ENCODE results near the gene C6orf132.

The C6orf132 gene, protein sequence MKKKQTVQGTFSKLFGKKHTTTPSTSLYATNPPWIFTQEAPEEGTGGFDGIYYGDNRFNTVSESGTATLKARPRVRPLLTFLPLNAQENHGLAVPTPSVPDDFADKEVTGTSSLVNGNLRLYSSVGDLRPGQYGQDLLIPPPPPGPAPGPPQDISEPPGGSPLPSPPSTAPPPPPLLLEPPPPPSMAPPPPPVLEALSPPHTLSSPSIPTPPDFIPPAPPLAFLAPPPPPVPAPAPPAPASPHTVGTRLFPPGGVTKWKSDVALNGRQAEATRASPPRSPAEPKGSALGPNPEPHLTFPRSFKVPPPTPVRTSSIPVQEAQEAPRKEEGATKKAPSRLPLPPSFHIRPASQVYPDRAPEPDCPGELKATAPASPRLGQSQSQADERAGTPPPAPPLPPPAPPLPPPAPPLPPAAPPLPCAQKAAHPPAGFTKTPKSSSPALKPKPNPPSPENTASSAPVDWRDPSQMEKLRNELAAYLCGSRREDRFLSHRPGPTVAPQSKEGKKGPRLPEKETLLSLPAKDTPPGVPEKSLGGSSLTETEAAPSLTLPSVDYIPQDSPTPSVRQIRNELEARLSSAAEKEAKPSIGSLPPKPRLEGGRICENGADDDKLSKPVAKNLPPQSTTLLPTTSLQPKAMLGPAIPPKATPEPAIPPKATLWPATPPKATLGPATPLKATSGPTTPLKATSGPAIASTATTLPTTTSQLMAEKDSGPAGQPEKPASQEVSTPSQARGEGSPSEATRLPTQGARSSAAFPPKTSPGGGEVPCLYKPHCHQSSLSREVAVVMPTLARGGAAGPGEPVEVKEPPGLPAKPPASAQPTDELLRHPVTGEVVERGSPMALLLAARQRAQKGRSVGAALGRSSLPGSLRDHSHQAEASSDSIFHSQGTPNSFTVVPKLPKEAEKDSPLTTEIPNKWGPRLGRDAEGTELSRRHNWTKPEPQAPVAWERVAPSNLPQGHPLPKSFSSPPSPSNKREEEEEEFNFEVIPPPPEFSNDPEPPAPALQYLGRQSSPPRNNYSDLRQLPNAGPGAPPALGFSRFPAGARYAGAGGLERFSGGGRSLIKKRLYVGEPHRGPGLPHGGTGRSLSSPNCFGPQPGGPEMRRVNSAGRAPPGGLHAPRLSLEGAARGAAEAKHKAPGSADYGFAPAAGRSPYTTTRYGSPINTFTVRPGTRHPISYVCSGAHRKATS

DNA sequence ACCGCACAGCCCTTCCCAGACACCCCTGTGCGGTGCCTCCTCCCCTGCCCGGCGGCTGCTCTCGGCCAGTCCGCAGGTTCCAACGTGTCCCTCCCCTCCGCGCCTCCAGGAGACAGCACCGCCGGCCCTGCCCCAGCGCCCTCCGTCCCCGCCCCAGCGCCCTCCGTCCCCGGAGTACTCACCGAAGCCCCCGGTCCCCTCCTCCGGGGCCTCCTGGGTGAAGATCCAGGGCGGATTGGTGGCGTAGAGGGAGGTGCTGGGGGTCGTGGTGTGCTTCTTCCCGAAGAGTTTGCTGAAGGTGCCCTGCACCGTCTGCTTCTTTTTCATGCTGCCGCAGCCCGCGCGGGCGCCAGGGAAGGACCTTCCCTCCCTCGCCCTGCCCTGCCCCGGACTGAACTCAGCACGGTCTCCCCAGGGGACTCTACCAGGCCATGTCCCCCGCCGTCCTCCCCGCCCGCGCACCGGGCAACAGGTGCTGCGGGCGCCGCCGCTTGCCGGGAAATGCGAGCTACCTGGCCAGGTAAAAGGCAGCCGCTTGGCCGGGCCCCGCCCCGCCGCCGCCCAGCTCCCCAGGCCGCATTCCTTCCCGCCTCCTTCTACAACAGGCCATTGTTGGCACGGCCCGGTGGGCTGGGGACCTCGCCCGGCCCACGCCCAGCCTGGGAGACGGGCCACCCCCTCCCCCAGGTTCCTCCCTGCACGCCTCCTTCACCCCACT lies at the start of gene C6orf132:
TSS of gene C6orf132 (minus strand) at position 503 of the 718 bp plus-strand sequence. CDS start at position 327, 176 bp downstream.
- TF ChIP-seq, protein P1, sequence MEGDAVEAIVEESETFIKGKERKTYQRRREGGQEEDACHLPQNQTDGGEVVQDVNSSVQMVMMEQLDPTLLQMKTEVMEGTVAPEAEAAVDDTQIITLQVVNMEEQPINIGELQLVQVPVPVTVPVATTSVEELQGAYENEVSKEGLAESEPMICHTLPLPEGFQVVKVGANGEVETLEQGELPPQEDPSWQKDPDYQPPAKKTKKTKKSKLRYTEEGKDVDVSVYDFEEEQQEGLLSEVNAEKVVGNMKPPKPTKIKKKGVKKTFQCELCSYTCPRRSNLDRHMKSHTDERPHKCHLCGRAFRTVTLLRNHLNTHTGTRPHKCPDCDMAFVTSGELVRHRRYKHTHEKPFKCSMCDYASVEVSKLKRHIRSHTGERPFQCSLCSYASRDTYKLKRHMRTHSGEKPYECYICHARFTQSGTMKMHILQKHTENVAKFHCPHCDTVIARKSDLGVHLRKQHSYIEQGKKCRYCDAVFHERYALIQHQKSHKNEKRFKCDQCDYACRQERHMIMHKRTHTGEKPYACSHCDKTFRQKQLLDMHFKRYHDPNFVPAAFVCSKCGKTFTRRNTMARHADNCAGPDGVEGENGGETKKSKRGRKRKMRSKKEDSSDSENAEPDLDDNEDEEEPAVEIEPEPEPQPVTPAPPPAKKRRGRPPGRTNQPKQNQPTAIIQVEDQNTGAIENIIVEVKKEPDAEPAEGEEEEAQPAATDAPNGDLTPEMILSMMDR (IDR thresholded peaks at IDR 0.05; ENCODE audit: extremely low read depth, missing control alignments), result no peak
- peak; percentile 32 for DNase-seq (ENCODE audit: low spot score)

DNA sequence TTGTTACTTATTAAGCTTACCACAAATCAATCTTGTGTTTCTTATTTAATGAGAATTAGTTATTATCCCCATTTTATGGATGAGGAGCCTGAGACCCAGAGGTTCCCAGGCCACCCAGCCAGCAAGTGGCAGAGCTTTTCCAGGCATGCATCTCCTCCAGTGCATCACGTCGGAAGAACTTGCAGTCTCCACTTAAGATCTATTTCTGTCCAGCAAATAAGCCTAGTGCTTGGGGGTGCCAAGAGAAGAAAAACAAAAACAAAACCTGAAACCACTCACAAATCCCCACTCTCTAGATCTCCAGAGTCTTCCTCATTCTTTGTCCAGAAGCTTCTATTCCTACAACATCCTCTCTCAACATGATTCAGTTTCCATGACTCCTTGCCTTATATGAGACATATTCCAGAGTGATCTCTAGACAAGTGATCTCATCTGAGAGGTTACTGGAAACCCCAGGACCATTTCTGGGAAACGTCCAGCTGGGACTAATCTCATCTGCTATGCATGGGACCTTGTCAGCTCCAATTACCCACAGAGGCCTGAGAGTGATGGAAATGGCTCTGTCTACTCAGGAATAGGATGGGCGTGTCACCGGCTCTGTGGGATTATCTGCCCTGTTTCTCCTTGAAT lies 48.2 kb upstream of the C6orf132 start:
- DNase-seq (ENCODE audit: low spot score), result no peak
- TF ChIP-seq, protein P1 (IDR thresholded peaks at IDR 0.05; ENCODE audit: extremely low read depth, missing control alignments), result no peak

DNA sequence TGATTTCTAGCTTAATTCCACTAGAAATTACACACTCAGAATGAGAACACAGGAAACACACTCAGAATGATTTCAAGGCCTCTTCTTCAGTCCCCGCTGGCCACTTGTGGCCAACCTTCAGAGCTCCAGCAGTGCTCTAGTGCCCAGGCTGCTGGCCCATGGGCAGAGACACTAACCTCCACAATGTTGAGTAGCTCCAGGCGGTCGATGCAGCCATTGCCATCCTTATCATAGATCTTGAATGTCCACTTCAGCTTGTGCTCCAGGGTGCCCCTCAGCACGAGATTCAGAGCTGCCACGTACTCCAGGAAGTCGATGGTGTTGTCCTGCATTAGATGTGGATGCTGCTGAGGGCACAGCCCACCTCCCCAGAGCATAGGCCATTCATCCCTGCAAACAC lies 46.0 kb upstream of the C6orf132 start:
- DNase-seq (ENCODE audit: low spot score), result no peak
- TF ChIP-seq, protein P1 (IDR thresholded peaks at IDR 0.05; ENCODE audit: extremely low read depth, missing control alignments), result no peak

DNA sequence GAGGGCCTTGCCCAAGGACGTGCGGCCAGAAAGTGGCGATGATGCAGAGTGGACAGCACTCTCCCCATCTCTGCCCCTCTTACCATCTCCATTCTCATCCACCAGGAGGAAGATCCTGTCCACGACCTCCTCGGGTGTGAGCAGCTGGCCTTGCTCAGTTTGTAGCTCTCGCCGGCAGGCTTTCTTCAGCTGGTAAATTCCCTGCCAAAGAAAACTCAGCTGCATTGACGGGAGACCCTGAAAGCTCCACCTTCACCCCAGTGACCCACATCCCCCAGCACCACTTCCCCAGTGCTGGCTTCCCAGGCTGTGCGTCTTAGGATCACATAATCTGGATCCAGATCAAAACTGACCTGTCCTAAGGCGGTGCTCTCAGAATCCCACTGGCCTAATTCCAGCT lies 43.2 kb upstream of the C6orf132 start:
- DNase-seq (ENCODE audit: low spot score), result no peak
- TF ChIP-seq, protein P1 (IDR thresholded peaks at IDR 0.05; ENCODE audit: extremely low read depth, missing control alignments), result no peak

DNA sequence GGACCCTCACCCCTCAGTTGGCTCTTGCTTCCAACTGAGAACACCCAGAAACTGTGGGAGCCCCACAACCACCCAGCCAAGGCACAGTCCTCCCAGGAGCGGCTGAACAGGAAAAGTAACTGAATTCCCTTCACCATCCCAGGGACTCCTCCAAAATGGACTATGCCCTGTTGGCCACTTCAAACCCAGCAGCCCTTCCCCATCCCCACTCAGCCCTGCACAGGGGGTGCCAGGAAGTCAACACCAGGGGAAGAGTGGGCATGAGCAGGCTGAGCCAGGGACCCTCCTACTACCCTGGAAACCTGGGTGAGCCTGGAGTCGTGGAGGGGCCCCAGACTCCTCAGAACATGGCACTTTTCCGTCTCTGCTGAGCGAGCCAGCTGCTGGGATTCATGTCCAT lies 42.1 kb upstream of the C6orf132 start:
- TF ChIP-seq, protein P1 (IDR thresholded peaks at IDR 0.05; ENCODE audit: extremely low read depth, missing control alignments), result no peak
- DNase-seq (ENCODE audit: low spot score), result no peak

DNA sequence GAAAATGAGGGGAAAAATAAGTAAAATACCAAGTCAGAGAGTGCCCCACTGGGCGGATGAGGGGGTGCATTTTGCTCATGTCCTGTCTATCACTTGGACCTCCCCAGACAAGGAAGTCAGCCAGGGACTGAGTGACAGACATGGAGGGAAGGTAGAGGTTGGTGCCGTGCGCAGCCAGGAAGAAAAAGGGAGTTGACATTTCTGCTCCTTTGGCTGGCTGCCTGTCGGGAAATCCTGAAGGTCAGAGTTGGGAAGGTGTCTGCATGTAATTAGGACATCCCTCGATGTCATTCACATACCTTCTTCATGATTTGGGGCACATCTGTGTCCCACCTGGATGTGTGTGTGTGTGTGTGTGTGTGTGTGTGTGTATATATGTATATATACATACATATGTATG lies 39.7 kb upstream of the C6orf132 start:
- TF ChIP-seq, protein P1 (IDR thresholded peaks at IDR 0.05; ENCODE audit: extremely low read depth, missing control alignments), result no peak
- DNase-seq (ENCODE audit: low spot score), result no peak
